ENCODE measurements around the gene DDX55.

DNA sequence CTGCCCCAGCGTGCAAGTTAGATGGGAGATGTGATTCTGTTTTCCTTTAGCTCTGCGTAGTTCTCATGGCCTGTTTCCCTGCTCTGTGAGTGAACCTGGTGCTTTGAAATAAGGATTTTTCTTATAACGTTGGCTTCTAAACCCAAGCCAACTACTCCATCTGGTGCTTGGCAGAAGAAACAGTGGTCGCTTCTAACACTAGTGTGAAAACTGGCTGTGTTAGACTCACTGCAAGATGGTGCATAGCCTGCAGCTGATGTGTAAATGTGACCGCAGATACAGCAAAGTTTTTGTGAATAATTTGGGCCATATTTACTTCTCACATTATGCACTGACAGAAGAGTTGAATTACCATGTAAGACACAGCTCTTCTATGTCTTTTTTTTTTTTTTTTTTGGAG is 44.0 kb downstream of the DDX55 start:
- TF ChIP-seq, protein P1, sequence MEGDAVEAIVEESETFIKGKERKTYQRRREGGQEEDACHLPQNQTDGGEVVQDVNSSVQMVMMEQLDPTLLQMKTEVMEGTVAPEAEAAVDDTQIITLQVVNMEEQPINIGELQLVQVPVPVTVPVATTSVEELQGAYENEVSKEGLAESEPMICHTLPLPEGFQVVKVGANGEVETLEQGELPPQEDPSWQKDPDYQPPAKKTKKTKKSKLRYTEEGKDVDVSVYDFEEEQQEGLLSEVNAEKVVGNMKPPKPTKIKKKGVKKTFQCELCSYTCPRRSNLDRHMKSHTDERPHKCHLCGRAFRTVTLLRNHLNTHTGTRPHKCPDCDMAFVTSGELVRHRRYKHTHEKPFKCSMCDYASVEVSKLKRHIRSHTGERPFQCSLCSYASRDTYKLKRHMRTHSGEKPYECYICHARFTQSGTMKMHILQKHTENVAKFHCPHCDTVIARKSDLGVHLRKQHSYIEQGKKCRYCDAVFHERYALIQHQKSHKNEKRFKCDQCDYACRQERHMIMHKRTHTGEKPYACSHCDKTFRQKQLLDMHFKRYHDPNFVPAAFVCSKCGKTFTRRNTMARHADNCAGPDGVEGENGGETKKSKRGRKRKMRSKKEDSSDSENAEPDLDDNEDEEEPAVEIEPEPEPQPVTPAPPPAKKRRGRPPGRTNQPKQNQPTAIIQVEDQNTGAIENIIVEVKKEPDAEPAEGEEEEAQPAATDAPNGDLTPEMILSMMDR (optimal IDR thresholded peaks at IDR 0.05 in 1 of 3, IDR thresholded peaks at IDR 0.05 in 1 of 3, conservative IDR thresholded peaks at IDR 0.05 in 1 of 3; ENCODE audit: extremely low read depth in 1 of 3, insufficient read depth in 2 of 3, low read length in 3 of 3), result no peak
- TF ChIP-seq EZH2 (IDR thresholded peaks at IDR 0.05; ENCODE audit: low read length), result no peak
